T-helper 2 cell (primary cell): ENCODE results near the gene RNU5D-1.
"Not testable (repeated sequence)": the region's sequence is repeated elsewhere in the genome, so short reads cannot be mapped to it uniquely, and the experiment has no call there.

Source experiments
- DNase-seq, 5 experiments: peaks; one replicate each; pipeline versions ENCODE4 v3.0.0 to v3.0.0-alpha.2; 2012 to 2022
- total RNA-seq, 2 donors: gene quantifications; one replicate each; lab custom pipeline; 2026; lab: John Stamatoyannopoulos, UW

The RNU5D-1 gene
- 7.2 to 16.6 reads per million in 2 donors for total RNA-seq

GRCh38 chr1:44730741-44731512 lies at the start of gene RNU5D-1:
Gene RNU5D-1, minus strand, starts transcription at chr1:44731170.
- peak; percentile 75 to 97 (median 92) for DNase-seq

DNA sequence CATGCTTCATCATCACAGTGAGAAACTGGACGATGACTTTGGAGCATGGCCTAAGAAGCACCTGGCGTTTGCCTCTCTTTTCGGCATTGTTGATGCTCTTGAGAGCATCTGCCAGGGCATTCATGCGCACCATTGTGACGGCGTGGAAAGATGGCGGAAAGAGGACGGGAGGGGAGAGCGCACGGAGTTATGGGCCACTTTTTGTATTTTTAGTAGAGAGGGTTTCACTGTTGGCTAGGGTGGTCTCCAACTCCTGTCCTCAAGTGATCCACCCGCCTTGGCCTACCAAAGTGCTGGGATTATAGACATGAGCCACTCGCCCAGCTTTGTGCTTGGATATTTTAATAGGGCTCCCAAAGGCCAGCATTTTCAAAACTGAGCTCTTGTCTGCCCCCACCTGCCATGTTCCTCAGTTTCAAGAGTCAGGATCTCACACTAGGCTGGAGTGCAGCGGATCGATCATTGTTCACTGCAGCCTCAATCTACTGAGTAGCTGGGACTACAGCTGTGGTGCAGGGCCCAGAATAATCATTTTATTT lies 49.7 kb upstream of the RNU5D-1 start:
- DNase-seq, result no peak

DNA sequence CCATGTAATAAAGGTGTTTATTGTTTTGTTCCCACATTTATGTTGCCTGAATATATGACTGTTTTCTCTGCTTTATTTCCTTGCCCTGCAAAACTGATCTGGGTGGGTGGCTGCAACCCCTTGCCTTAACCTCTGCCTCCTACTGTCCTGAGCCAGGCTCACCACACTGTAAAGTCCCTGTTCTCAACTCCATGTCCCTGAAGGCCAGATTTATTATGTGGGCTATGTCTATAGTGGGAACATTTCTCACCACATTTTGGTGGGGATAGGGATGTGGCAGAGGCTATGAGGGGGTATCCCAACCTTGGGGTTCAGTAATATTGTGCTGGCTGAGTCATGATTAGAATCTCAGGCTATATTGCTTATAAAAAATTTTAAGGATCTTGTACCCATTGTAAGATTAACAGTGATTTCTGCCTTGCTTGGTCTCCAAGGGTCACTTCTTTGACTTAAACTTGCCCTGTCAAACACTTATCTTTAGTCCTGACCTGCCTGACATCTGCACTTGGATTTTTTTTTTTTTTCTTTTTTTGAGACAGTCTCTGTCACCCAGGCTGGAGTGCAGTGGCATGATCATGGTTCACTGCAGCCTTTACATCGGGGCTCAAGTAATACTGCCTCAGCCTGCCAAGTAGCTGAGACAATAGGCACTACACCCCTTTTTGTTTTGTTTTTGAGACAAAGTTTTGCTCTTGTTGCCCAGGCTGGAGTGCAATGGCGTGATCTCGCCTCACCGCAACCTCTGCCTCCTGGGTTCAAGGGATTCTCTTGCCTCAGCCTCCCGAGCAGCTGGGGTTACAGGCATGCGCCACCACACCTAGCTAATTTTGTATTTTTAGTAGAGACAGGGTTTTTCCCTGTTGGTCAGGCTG lies 48.0 kb upstream of the RNU5D-1 start:
- no peak for DNase-seq

- DNase-seq, result no peak
Measured at GRCh38 chr1:44777969-44778635, 47.1 kb upstream of the RNU5D-1 start.

GRCh38 chr1:44777547-44777946 lies 46.6 kb upstream of the RNU5D-1 start:
- DNase-seq, result no peak

GRCh38 chr1:44776730-44777068 lies 45.7 kb upstream of the RNU5D-1 start:
- DNase-seq, result no peak

GRCh38 chr1:44775930-44776729 lies 45.2 kb upstream of the RNU5D-1 start:
- peak in 2 of 5 experiments; percentile 25 to 56 for DNase-seq

DNA sequence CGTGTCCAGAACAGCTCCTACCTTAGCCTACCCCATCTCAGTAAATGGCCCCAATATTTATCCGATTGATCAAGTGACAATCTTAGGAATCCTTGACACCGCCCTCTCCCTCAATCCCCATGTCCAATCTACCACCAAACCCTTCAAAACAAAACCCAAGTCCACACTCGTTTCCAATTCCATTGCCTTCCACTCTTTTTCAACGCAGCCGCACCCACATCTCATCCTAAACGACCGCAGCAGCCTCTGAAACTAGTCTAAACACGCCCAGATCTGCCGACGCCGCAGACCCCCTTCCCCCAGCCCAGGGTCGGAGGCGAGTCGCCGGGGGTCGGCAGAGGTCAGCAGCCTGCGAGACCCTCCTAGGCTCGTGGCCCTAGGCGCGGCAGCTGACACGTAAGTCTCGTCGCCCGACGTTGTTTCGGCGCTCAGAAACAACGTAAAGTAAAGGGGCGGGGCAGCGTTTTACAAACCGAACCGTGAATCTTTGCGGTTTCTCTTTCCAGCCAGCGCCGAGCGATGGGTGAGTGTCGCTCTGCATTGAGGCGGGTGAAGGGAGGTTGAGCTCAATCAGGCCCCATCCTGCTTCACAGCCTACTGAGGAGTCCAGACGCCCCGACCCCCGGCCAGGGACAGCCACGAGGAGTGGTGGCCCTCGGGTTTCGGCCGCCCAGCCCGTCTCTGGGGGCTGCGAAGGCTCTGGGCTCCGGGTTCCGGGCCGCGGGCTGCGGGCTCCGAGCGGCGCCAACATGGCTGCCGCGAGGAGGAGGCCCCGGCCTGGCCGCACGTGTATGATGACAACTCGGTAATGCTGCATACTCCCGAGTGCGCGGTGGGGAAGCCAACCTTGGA lies 44.3 kb upstream of the RNU5D-1 start, which contains the start of gene RPS8:
Gene RPS8 (plus strand): TSS at position 463 of the 852 bp plus-strand sequence. CDS start 57 bp downstream, at position 520.
- peak; percentile 61 to 96 (median 83) for DNase-seq

- DNase-seq, result not testable (repeated sequence)
Measured at GRCh38 chr1:44766421-44766820, 35.5 kb upstream of the RNU5D-1 start.

GRCh38 chr1:44760876-44761275 lies 29.9 kb upstream of the RNU5D-1 start:
- DNase-seq, result no peak

DNA sequence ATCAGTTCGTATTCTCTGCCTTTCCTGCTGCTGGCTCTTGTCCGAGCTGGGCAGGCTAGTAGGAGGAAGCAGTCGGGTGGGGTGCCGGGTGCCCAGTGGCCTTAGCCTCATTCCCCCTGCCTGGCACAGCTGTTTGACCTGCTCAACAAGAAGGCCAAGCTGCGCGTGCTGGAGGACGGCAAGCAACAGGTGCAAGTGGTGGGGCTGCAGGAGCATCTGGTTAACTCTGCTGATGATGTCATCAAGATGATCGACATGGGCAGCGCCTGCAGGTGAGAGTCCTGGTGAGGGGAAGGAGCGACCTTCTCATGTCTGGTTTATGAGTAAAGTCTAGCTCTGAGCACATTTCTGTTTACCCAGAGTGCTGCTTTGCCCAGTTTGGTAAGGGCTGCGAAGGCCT lies 28.1 kb upstream of the RNU5D-1 start:
- DNase-seq, result no peak

GRCh38 chr1:44757420-44757819 lies 26.4 kb upstream of the RNU5D-1 start:
- no peak for DNase-seq

- DNase-seq, result no peak
Measured at GRCh38 chr1:44747878-44748277, 16.9 kb upstream of the RNU5D-1 start.

DNA sequence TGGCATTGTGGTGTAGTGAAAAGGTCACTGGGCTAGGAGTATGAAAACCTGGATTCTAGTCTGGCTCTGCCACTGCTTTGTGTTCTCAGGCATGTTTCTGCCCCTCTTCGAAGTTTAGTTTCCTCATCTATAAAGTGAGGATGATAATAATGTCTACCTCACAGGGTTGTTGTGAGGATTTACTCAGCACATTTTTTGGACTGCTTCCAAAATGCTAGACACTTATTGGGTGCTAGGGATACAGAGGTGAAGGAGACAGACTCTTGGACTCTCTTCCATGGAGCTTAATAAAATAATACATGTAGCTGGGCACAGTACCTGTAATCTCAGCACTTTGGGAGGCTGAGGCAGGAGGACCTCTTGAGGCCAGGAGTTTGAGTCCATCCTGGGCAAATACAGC lies 12.2 kb upstream of the RNU5D-1 start:
- DNase-seq, result no peak

- DNase-seq, result no peak
Measured at GRCh38 chr1:44740179-44740617, 9.2 kb upstream of the RNU5D-1 start.

- peak; percentile 90 to 98 (median 94) for DNase-seq
Measured at GRCh38 chr1:44739307-44740178, 8.6 kb upstream of the RNU5D-1 start, which contains the start of gene KIF2C. Gene KIF2C, plus strand, starts transcription at chr1:44739837. Its CDS starts 96 bp downstream, at chr1:44739933.

DNA sequence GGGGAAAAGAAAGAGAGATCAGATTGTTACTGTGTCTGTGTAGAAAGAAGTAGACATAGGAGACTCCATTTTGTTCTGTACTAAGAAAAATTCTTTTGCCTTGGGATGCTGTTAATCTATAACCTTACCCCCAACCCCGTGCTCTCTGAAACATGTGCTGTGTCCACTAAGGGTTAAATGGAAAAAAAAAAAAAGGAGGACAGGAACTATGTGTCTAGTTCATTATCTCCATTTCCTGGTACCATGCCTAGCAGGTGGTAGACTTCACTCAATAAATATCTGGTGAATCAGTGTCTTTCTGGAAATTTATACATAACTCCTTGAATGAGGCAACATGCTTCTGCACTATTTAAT lies 8.0 kb upstream of the RNU5D-1 start:
- not testable (repeated sequence) for DNase-seq

GRCh38 chr1:44735992-44736391 lies 5.0 kb upstream of the RNU5D-1 start:
- DNase-seq, result no peak

- no peak for DNase-seq
Measured at GRCh38 chr1:44733784-44734183, 2.8 kb upstream of the RNU5D-1 start.

GRCh38 chr1:44733365-44733764 lies 2.4 kb upstream of the RNU5D-1 start:
- no peak for DNase-seq
